HG02642 (cell line): ENCODE measurements around the gene DSC3.
"Not testable (repeated sequence)": the region's sequence is repeated elsewhere in the genome, so short reads cannot be mapped to it uniquely, and the experiment has no call there.

ENCODE experiments used
- ATAC-seq: cut with Tn5 transposase; IDR thresholded peaks from one replicate; pipeline ENCODE4 v1.9.1; 2021; ENCODE audit warnings: mild to moderate bottlenecking; ENCODE audit not compliant: unreplicated experiment, poor library complexity

The DSC3 gene

GRCh38 chr18:31042084-31042405 lies 497 bp downstream of the DSC3 start:
- no peak for ATAC-seq

GRCh38 chr18:31041271-31042083 lies 1.1 kb downstream of the DSC3 start:
- ATAC-seq: no peak

GRCh38 chr18:31040686-31041270 lies 1.8 kb downstream of the DSC3 start:
- ATAC-seq: no peak

- no peak for ATAC-seq
These were observed 3.1 kb downstream of the DSC3 start for GRCh38 chr18:31039426-31039825.

GRCh38 chr18:31037686-31038085 lies 4.9 kb downstream of the DSC3 start:
- not testable (repeated sequence) for ATAC-seq

- ATAC-seq: no peak
These were observed 8.0 kb downstream of the DSC3 start for GRCh38 chr18:31034541-31034940.

GRCh38 chr18:31030574-31031278 lies 11.8 kb downstream of the DSC3 start:
- ATAC-seq: no peak

GRCh38 chr18:31015715-31016434 lies 26.7 kb downstream of the DSC3 start:
- no peak for ATAC-seq

GRCh38 chr18:31011455-31011854 lies 31.1 kb downstream of the DSC3 start:
- not testable (repeated sequence) for ATAC-seq

- no peak for ATAC-seq
These were observed 31.9 kb downstream of the DSC3 start for GRCh38 chr18:31010601-31011000.

GRCh38 chr18:30999887-31000628 lies 42.5 kb downstream of the DSC3 start:
- ATAC-seq: no peak

GRCh38 chr18:30999186-30999585 lies 43.4 kb downstream of the DSC3 start:
- ATAC-seq: no peak

GRCh38 chr18:30997223-30997622 lies 45.3 kb downstream of the DSC3 start:
- ATAC-seq: no peak

GRCh38 chr18:30992231-30992630 lies 50.3 kb downstream of the DSC3 start:
- no peak for ATAC-seq

- no peak for ATAC-seq
These were observed 51.1 kb downstream of the DSC3 start for GRCh38 chr18:30991397-30991796.

- ATAC-seq: no peak
These were observed 53.4 kb downstream of the DSC3 start for GRCh38 chr18:30989141-30989540.

- no peak for ATAC-seq
These were observed 54.1 kb downstream of the DSC3 start for GRCh38 chr18:30988440-30988839.

GRCh38 chr18:30987467-30988241 lies 54.9 kb downstream of the DSC3 start:
- no peak for ATAC-seq

GRCh38 chr18:30985753-30986152 lies 56.8 kb downstream of the DSC3 start:
- no peak for ATAC-seq
